Measurements from ENCODE around the gene ALG8.

ALG8 gene

GRCh38 chr11:78156127-78156844 lies 16.9 kb upstream of the ALG8 start:
- Histone ChIP-seq H3K27me3 (no peaks in the 10 kb centered on the region), H3K4me3 (no peak overlapping the region), H3K36me3 (no peaks in the 10 kb centered on the region), H3K9me3 (no peaks in the 10 kb centered on the region), H3K4me1 (peaks cover 0 to 28% (median 14%) of the 10 kb centered on the region in 4 donors), H3K27ac (peak overlapping the region; percentile 38 to 53)
- TF ChIP-seq CTCF (IDR thresholded peaks at IDR 0.05): no peak
- intact Hi-C loops (cut with DNase I; ENCODE audit: low total_unique reads): no loop called here
- no peak for DNase-seq

DNA sequence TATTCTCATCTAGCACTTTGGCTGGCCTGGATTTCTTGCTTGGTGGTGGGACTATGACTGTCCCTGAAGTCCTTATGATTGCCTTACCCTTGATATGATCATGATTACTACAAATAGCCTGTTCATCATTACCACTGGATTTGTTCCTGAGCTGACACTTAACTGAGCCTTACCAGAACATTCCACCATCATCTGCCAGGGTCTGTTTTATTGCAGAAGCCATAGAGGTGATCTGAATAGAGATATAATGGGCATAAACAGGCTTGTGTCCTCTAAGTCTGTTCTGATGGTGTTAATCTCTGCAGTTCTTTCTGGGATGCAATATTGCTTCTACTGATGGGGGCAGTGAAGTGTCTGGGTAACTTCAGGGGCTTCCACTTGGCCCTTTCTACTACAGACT lies 12.4 kb upstream of the ALG8 start:
- intact Hi-C loops (cut with DNase I; ENCODE audit: low total_unique reads): loop anchor here (5.0 kb wide), 1 partner anchor 415 kb away; no protein-coding TSS in a partner anchor
- Histone ChIP-seq H3K4me1 (peaks cover 0 to 25% (median 10%) of the 10 kb centered on the region in 4 donors), H3K36me3 (no peaks in the 10 kb centered on the region), H3K27me3 (no peaks in the 10 kb centered on the region), H3K9me3 (no peaks in the 10 kb centered on the region), H3K4me3 (no peak overlapping the region), H3K27ac (no peak overlapping the region)
- DNase-seq: no peak
- TF ChIP-seq CTCF (IDR thresholded peaks at IDR 0.05): no peak

- no peak for DNase-seq
- H3K4me1 ChIP-seq: peaks cover 0 to 16% (median 3%) of the 10 kb centered on the region in 4 donors
- H3K27ac ChIP-seq: peak overlapping the region in 1 of 2 donors; percentile 51
- intact Hi-C loops (cut with DNase I; ENCODE audit: low total_unique reads): loop anchor here (5.0 kb wide), 1 partner anchor 417 kb away; no protein-coding TSS in a partner anchor
- no peak for TF ChIP-seq CTCF (IDR thresholded peaks at IDR 0.05)
- H3K4me3 ChIP-seq: no peak overlapping the region
- no peaks in the 10 kb centered on the region for H3K9me3 ChIP-seq
- no peaks in the 10 kb centered on the region for H3K36me3 ChIP-seq
- no peaks in the 10 kb centered on the region for H3K27me3 ChIP-seq
These were observed 11.3 kb upstream of the ALG8 start for GRCh38 chr11:78150754-78151153.

DNA sequence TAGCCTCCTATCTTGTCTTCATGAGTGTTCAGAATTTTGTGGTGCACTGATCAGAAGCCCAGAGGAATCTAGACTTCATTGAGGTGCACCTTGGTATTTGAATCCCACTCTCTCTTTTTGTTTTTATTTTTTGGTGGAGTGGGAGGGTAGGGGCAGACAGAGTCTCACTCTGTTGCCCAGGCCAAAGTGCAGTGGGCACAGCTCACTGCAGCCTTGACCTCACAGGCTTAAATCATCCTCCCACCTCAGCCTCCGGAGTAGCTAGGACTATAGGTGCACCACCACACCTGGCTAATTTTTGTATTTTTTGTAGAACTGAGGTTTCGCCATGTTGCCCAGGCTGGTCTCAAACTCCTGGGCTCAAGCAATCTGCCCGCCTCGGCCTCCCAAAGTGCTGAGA lies 10.9 kb upstream of the ALG8 start:
- DNase-seq: no peak
- Histone ChIP-seq H3K27ac (peak overlapping the region in 1 of 2 donors; percentile 51), H3K27me3 (no peaks in the 10 kb centered on the region), H3K4me1 (peaks cover 0 to 16% (median 3%) of the 10 kb centered on the region in 4 donors), H3K9me3 (no peaks in the 10 kb centered on the region), H3K36me3 (no peaks in the 10 kb centered on the region), H3K4me3 (no peak overlapping the region)
- no peak for TF ChIP-seq CTCF (IDR thresholded peaks at IDR 0.05)
- intact Hi-C loops (cut with DNase I; ENCODE audit: low total_unique reads): loop anchor here (5.0 kb wide), 1 partner anchor 417 kb away; no protein-coding TSS in a partner anchor

DNA sequence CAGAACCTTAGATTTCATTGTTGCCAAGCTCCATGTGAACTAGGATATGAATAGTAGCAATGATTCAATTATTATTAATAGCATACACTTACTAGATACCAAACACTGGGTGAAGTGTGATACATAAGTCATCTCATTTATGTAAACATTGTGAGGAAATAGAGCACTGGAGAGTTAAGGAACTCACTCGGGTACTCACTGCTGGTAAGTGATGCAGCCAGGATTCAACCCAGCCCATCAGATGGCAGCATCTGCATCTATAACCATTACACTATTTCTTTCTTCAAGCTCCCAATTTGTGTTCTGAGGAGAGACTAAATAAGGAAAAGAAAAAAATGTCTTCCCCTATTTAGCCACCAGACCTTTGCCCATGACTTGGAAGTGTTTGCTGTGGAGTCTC lies 10.2 kb upstream of the ALG8 start:
- Histone ChIP-seq H3K27me3 (no peaks in the 10 kb centered on the region), H3K4me3 (no peak overlapping the region), H3K9me3 (no peaks in the 10 kb centered on the region), H3K4me1 (peaks cover 0 to 16% (median 3%) of the 10 kb centered on the region in 4 donors), H3K36me3 (no peaks in the 10 kb centered on the region), H3K27ac (peak overlapping the region in 1 of 2 donors; percentile 51)
- intact Hi-C loops (cut with DNase I; ENCODE audit: low total_unique reads): loop anchor here (5.0 kb wide), 2 partner anchors 403 to 418 kb away; no protein-coding TSS in a partner anchor
- peak; percentile 56 to 57 for TF ChIP-seq CTCF (IDR thresholded peaks at IDR 0.05)
- DNase-seq: peak in 1 of 2 donors; percentile 65
